Gastrocnemius medialis (tissue), 4 donors: ENCODE results near the gene DROSHA. TPM values are rescaled to one million over a fixed set of nuclear protein-coding genes. Genes with fewer than 3 reads are reported as not detected.

Experiments
- ATAC-seq, 2 donors: fragments of 150-250 bp; one replicate each; pipeline ENCODE4 v1.9.1; 2016
- DNase-seq, 2 donors: peaks; one replicate each; pipeline ENCODE4 v3.0.0-alpha.2; 2019
- H3K27ac ChIP-seq, 4 donors: fragments of 200-600 bp; sonication (generic); 1 replicate in 1 of 4; 2 replicates in 3 of 4; pipeline ENCODE4 v1.5.1; 2016 to 2018; ENCODE audit warnings: mild to moderate bottlenecking in 2 of 4, moderate library complexity in 1 of 4
- H3K27me3 ChIP-seq, 3 donors: fragments of 200-600 bp; sonication (generic) in 2 of 3; 1 replicate in 1 of 3; 2 replicates in 2 of 3; pipeline versions ENCODE4 v1.5.1 to v1.6.0; 2016 to 2019; ENCODE audit warnings: mild to moderate bottlenecking in 1 of 3, moderate library complexity in 1 of 3
- H3K36me3 ChIP-seq, 2 donors: fragments of 200-600 bp; sonication (generic) in 1 of 2; one replicate each; pipeline ENCODE4 v1.5.1; 2017 to 2018
- H3K4me1 ChIP-seq, 2 donors: fragments of 200-600 bp; sonication (generic) in 1 of 2; one replicate each; pipeline ENCODE4 v1.5.1; 2016 to 2017; ENCODE audit warnings: mild to moderate bottlenecking in 2 of 2
- H3K4me3 ChIP-seq, 4 donors: fragments of 200-600 bp; sonication (generic) in 3 of 4; 1 replicate in 1 of 4; 2 replicates in 3 of 4; pipeline ENCODE4 v1.5.1; 2016 to 2019; ENCODE audit warnings: mild to moderate bottlenecking in 2 of 4
- H3K9me3 ChIP-seq, 3 donors: fragments of 200-600 bp; sonication (generic) in 2 of 3; 1 replicate in 1 of 3; 2 replicates in 2 of 3; pipeline ENCODE4 v1.5.1; 2016 to 2019
- POLR2A ChIP-seq, 2 donors: fragments of 450-650 bp; IDR thresholded peaks; one replicate each; pipeline ENCODE4 v1.6.1; 2017; ENCODE audit warnings: antibody characterized with exemption in 2 of 2, mild to moderate bottlenecking in 2 of 2, moderate library complexity in 2 of 2
- in situ Hi-C, 4 donors: fragments of 200-750 bp; cut with MboI; loops; one replicate each; pipeline versions ENCODE4 v1.15.0 to v1.8.0; 2017; ENCODE audit warnings: low sequenced_read_pairs in 4 of 4
- intact Hi-C: fragments of 100-400 bp; cut with DNase I; formaldehyde crosslinking; loops from one replicate; pipeline ENCODE4 v1.15.1; 2023; ENCODE audit warnings: low total_unique reads
- total RNA-seq, 4 donors: library from RNA; depleted of rRNA; stranded (reverse); fragments of >200 nt; gene quantifications; one replicate each; pipeline versions ENCODE4 v1.1.0 to v1.2.3, GENCODE V29; 2016
- TF ChIP-seq, protein P1 (sequence below), 5 experiments: fragments of 450-650 bp in 3 of 5; fragments of 200-600 bp in 2 of 5; sonication (generic) in 2 of 5; IDR thresholded peaks in 4 of 5; conservative IDR thresholded peaks in 1 of 5; 1 replicate in 4 of 5; 2 replicates in 1 of 5; pipeline ENCODE4 v1.5.1; 2016 to 2019; ENCODE audit warnings: antibody characterized with exemption in 5 of 5, mild to moderate bottlenecking in 3 of 5, moderate library complexity in 3 of 5

The DROSHA gene
- total RNA-seq, 4 donors from 2014 or later = 9.2 to 28.8 (median 28.4) TPM

GRCh38 chr5:31359839-31360238 lies 172.1 kb downstream of the DROSHA start:
- TF ChIP-seq, protein P1, sequence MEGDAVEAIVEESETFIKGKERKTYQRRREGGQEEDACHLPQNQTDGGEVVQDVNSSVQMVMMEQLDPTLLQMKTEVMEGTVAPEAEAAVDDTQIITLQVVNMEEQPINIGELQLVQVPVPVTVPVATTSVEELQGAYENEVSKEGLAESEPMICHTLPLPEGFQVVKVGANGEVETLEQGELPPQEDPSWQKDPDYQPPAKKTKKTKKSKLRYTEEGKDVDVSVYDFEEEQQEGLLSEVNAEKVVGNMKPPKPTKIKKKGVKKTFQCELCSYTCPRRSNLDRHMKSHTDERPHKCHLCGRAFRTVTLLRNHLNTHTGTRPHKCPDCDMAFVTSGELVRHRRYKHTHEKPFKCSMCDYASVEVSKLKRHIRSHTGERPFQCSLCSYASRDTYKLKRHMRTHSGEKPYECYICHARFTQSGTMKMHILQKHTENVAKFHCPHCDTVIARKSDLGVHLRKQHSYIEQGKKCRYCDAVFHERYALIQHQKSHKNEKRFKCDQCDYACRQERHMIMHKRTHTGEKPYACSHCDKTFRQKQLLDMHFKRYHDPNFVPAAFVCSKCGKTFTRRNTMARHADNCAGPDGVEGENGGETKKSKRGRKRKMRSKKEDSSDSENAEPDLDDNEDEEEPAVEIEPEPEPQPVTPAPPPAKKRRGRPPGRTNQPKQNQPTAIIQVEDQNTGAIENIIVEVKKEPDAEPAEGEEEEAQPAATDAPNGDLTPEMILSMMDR (IDR thresholded peaks at IDR 0.05 in 4 of 5, conservative IDR thresholded peaks at IDR 0.05 in 1 of 5) = no peak
- TF ChIP-seq POLR2A (IDR thresholded peaks at IDR 0.05) = no peak
- ATAC-seq = no peak
- H3K9me3 ChIP-seq = no peaks in the 10 kb centered on the region
- H3K27ac ChIP-seq = no peak overlapping the region
- intact Hi-C loops (no loop called here), in situ Hi-C loops (no loop called here)
- H3K36me3 ChIP-seq = no peaks in the 10 kb centered on the region
- no peak overlapping the region for H3K4me3 ChIP-seq
- DNase-seq = no peak
- no peaks in the 10 kb centered on the region for H3K27me3 ChIP-seq
- no peaks in the 10 kb centered on the region for H3K4me1 ChIP-seq

DNA sequence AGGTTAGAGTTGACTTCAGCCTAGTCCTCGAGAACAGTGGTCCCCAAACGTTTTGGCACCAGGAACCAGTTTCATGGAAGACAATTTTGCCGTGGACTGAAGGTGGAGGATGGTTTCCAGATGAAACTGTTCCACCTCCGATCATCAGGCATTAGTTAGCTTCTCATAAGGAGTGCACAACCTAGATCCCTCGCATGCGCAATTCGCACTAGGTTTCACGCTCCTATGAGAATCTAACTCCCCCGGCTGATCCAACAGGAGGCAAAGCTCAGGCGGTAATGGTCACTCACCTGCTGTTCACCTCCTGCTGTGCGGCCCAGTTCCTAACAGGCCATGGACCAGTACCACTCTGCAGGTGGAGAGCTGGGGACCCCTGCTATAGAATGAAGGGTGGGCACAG lies 174.9 kb downstream of the DROSHA start:
- DNase-seq (no peak), ATAC-seq (no peak)
- no peak overlapping the region for H3K4me3 ChIP-seq
- H3K4me1 ChIP-seq = no peaks in the 10 kb centered on the region
- no peaks in the 10 kb centered on the region for H3K9me3 ChIP-seq
- intact Hi-C loops = no loop called here
- TF ChIP-seq, protein P1 (IDR thresholded peaks at IDR 0.05 in 4 of 5, conservative IDR thresholded peaks at IDR 0.05 in 1 of 5) = no peak
- no peak for TF ChIP-seq POLR2A (IDR thresholded peaks at IDR 0.05)
- H3K27ac ChIP-seq = no peak overlapping the region
- in situ Hi-C loops = no loop called here
- H3K27me3 ChIP-seq = no peaks in the 10 kb centered on the region
- H3K36me3 ChIP-seq = no peaks in the 10 kb centered on the region

GRCh38 chr5:31355337-31355736 lies 176.6 kb downstream of the DROSHA start:
- Histone ChIP-seq H3K4me3 (no peak overlapping the region), H3K27ac (no peak overlapping the region), H3K36me3 (no peaks in the 10 kb centered on the region), H3K27me3 (no peaks in the 10 kb centered on the region), H3K4me1 (no peaks in the 10 kb centered on the region), H3K9me3 (no peaks in the 10 kb centered on the region)
- ATAC-seq (no peak), DNase-seq (no peak)
- in situ Hi-C loops (no loop called here), intact Hi-C loops (no loop called here)
- TF ChIP-seq, protein P1 (IDR thresholded peaks at IDR 0.05 in 4 of 5, conservative IDR thresholded peaks at IDR 0.05 in 1 of 5) = no peak
- no peak for TF ChIP-seq POLR2A (IDR thresholded peaks at IDR 0.05)

Other genes starting within 250 kb of the DROSHA start
- 10 to 100 TPM; 24.1 to 27.0 (median 25.2) TPM for gene C5orf22, start 208 bp upstream of the DROSHA start, total RNA-seq
- gene PDZD2, start 107.0 kb upstream of the DROSHA start, total RNA-seq = 1 to 10 TPM; 2.8 to 5.3 (median 4.0) TPM